ENCODE measurements around the gene SMPD2. TPM values are rescaled to one million over a fixed set of nuclear protein-coding genes. Genes with fewer than 3 reads are reported as not detected.

The SMPD2 gene
- total RNA-seq, 4 donors from 2014 or later = 3.9 to 7.7 (median 5.9) TPM

DNA sequence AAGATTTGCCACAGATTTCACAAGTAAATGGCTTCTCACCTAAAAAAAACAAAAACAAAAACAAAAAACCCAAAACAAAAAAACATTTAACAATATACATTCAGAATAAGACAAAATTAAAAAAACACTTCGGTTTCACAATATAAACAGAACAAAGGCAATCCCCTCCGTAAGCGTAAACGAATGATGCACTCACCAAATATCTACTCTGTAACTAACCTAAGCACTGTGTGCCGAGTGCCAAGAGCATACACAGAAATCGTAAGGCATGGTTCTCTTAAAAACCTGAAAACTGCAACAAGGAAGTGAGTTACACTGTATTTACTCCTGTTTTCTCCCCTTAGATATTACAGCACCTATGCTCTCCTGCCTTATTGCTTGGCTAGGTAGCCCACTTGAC, 27.2 kb downstream of the SMPD2 start:
- Histone ChIP-seq H3K4me3 (no peak overlapping the region), H3K4me1 (no peaks in the 10 kb centered on the region), H3K9me3 (no peaks in the 10 kb centered on the region), H3K27ac (no peak overlapping the region), H3K27me3 (no peaks in the 10 kb centered on the region), H3K36me3 (peaks cover 0 to 58% of the 10 kb centered on the region in 2 donors)
- in situ Hi-C loops (cut with MboI; ENCODE audit: low sequenced_read_pairs in 4 of 4) = no loop called here
- ATAC-seq = no peak
- intact Hi-C loops (cut with DNase I; ENCODE audit: low total_unique reads) = no loop called here
- no peak for TF ChIP-seq POLR2A (IDR thresholded peaks at IDR 0.05)
- TF ChIP-seq, protein P1, sequence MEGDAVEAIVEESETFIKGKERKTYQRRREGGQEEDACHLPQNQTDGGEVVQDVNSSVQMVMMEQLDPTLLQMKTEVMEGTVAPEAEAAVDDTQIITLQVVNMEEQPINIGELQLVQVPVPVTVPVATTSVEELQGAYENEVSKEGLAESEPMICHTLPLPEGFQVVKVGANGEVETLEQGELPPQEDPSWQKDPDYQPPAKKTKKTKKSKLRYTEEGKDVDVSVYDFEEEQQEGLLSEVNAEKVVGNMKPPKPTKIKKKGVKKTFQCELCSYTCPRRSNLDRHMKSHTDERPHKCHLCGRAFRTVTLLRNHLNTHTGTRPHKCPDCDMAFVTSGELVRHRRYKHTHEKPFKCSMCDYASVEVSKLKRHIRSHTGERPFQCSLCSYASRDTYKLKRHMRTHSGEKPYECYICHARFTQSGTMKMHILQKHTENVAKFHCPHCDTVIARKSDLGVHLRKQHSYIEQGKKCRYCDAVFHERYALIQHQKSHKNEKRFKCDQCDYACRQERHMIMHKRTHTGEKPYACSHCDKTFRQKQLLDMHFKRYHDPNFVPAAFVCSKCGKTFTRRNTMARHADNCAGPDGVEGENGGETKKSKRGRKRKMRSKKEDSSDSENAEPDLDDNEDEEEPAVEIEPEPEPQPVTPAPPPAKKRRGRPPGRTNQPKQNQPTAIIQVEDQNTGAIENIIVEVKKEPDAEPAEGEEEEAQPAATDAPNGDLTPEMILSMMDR (IDR thresholded peaks at IDR 0.05 in 4 of 5, conservative IDR thresholded peaks at IDR 0.05 in 1 of 5) = no peak
- no peak for DNase-seq

- no peaks in the 10 kb centered on the region for H3K9me3 ChIP-seq
- H3K36me3 ChIP-seq = peaks cover 0 to 75% of the 10 kb centered on the region in 2 donors
- no peak for ATAC-seq
- no peak overlapping the region for H3K27ac ChIP-seq
- in situ Hi-C loops (cut with MboI; ENCODE audit: low sequenced_read_pairs in 4 of 4) = no loop called here
- H3K4me1 ChIP-seq = no peaks in the 10 kb centered on the region
- intact Hi-C loops (cut with DNase I; ENCODE audit: low total_unique reads) = no loop called here
- no peak for TF ChIP-seq POLR2A (IDR thresholded peaks at IDR 0.05)
- TF ChIP-seq, protein P1 (IDR thresholded peaks at IDR 0.05 in 4 of 5, conservative IDR thresholded peaks at IDR 0.05 in 1 of 5) = no peak
- DNase-seq = no peak
- H3K4me3 ChIP-seq = no peak overlapping the region
- H3K27me3 ChIP-seq = no peaks in the 10 kb centered on the region
These were observed 29.2 kb downstream of the SMPD2 start for GRCh38 chr6:109469591-109470189.

GRCh38 chr6:109471105-109471810, 30.7 kb downstream of the SMPD2 start:
- H3K36me3 ChIP-seq = peaks cover 0 to 76% of the 10 kb centered on the region in 2 donors
- no peaks in the 10 kb centered on the region for H3K27me3 ChIP-seq
- no peaks in the 10 kb centered on the region for H3K9me3 ChIP-seq
- no peak overlapping the region for H3K4me3 ChIP-seq
- in situ Hi-C loops (cut with MboI; ENCODE audit: low sequenced_read_pairs in 4 of 4) = no loop called here
- TF ChIP-seq POLR2A (IDR thresholded peaks at IDR 0.05) = no peak
- TF ChIP-seq, protein P1 (IDR thresholded peaks at IDR 0.05 in 4 of 5, conservative IDR thresholded peaks at IDR 0.05 in 1 of 5) = no peak
- ATAC-seq = no peak
- intact Hi-C loops (cut with DNase I; ENCODE audit: low total_unique reads) = no loop called here
- no peak for DNase-seq
- H3K27ac ChIP-seq = no peak overlapping the region
- no peaks in the 10 kb centered on the region for H3K4me1 ChIP-seq

GRCh38 chr6:109472132-109472995, 31.8 kb downstream of the SMPD2 start:
- no peak for TF ChIP-seq POLR2A (IDR thresholded peaks at IDR 0.05)
- TF ChIP-seq, protein P1 (IDR thresholded peaks at IDR 0.05 in 4 of 5, conservative IDR thresholded peaks at IDR 0.05 in 1 of 5) = no peak

More at GRCh38 chr6:109472132-109472995, 31.8 kb downstream of the SMPD2 start:
- DNase-seq (no peak), ATAC-seq (no peak)
- no peaks in the 10 kb centered on the region for H3K27me3 ChIP-seq
- H3K36me3 ChIP-seq = peaks cover 0 to 75% of the 10 kb centered on the region in 2 donors
- H3K4me3 ChIP-seq = no peak overlapping the region
- intact Hi-C loops (cut with DNase I; ENCODE audit: low total_unique reads) (no loop called here), in situ Hi-C loops (cut with MboI; ENCODE audit: low sequenced_read_pairs in 4 of 4) (no loop called here)
- no peaks in the 10 kb centered on the region for H3K9me3 ChIP-seq
- H3K4me1 ChIP-seq = no peaks in the 10 kb centered on the region
- no peak overlapping the region for H3K27ac ChIP-seq

Data from gastrocnemius medialis (tissue), 4 donors.